Stomach (tissue), 9 donors: ENCODE data around the gene GPLD1. TPM values are rescaled to one million over a fixed set of nuclear protein-coding genes. Genes with fewer than 3 reads are reported as not detected.
A peak's percentile ranks its signal among the peaks of the same experiment; 100 is the strongest.
"Not testable (repeated sequence)": the region's sequence is repeated elsewhere in the genome, so short reads cannot be mapped to it uniquely, and the experiment has no call there.

Experiments
- DNase-seq, 2 donors: peaks; one replicate each; pipeline versions ENCODE4 v3.0.0 to v3.0.0-alpha.2; 2013 to 2019
- H3K27ac ChIP-seq, 5 donors: fragments of 200-600 bp in 4 of 5; sonication (generic) in 4 of 5; one replicate each; pipeline ENCODE4 v1.5.1; 2013 to 2019; ENCODE audit warnings: mild to moderate bottlenecking in 1 of 5, moderate library complexity in 1 of 5
- H3K27me3 ChIP-seq, 3 donors: fragments of 200-600 bp; sonication (generic); one replicate each; pipeline ENCODE4 v1.5.1; 2017 to 2019; ENCODE audit warnings: mixed run types in 1 of 3
- H3K36me3 ChIP-seq, 4 donors: fragments of 200-600 bp; sonication (generic); 1 replicate in 3 of 4; 2 replicates in 1 of 4; pipeline ENCODE4 v1.5.1; 2016 to 2019
- H3K4me1 ChIP-seq, 4 donors: fragments of 200-600 bp; sonication (generic); one replicate each; pipeline ENCODE4 v1.5.1; 2016 to 2019
- H3K4me3 ChIP-seq, 4 donors: fragments of 200-600 bp; sonication (generic) in 3 of 4; one replicate each; pipeline ENCODE4 v1.5.1; 2016 to 2019; ENCODE audit warnings: mild to moderate bottlenecking in 1 of 4
- H3K9me3 ChIP-seq, 4 donors: fragments of 200-600 bp; sonication (generic); one replicate each; pipeline ENCODE4 v1.5.1; 2016 to 2019
- EP300 ChIP-seq: sonication (generic); formaldehyde crosslinking; IDR thresholded peaks from one replicate; pipeline ENCODE4 v1.6.1; 2017; ENCODE audit warnings: antibody characterized with exemption
- POLR2A ChIP-seq, 4 donors: fragments of 450-650 bp; IDR thresholded peaks; one replicate each; pipeline ENCODE4 v1.6.1; 2016; ENCODE audit warnings: antibody characterized with exemption in 4 of 4, control low read depth in 2 of 4, mild to moderate bottlenecking in 1 of 4, moderate library complexity in 1 of 4
- POLR2AphosphoS5 ChIP-seq, 3 donors: sonication (generic); formaldehyde crosslinking; IDR thresholded peaks; one replicate each; pipeline ENCODE4 v1.6.1; 2016; ENCODE audit warnings: antibody characterized with exemption in 3 of 3
- WGBS, 5 donors: extraction: QIAGEN DNeasy Blood & Tissue Kit in 3 of 5; methylation state at CpG; one replicate each; pipeline versions ENCODE4 v1.1.5 to v1.1.7; 2013 to 2018; 5-methylcytosine and 5-hydroxymethylcytosine counted together
- intact Hi-C: fragments of 100-400 bp; cut with DNase I; formaldehyde crosslinking; loops from one replicate; pipeline ENCODE4 v1.15.1; 2023; ENCODE audit warnings: low total_unique reads
- polyA plus RNA-seq, 3 donors: library from polyadenylated mRNA; stranded (reverse); fragments of 200-250 nt; gene quantifications; one replicate each; pipeline ENCODE4 v1.2.3, GENCODE V29; 2013
- total RNA-seq, 5 donors: library from RNA; depleted of rRNA; stranded (reverse); fragments of >200 nt; gene quantifications; one replicate each; pipeline versions ENCODE4 v1.1.0 to v1.2.3, GENCODE V29; 2014 to 2016
- TF ChIP-seq, protein P1 (sequence below), 7 experiments: fragments of 450-650 bp in 4 of 7; fragments of 200-600 bp in 3 of 7; sonication (generic) in 3 of 7; IDR thresholded peaks; one replicate each; pipeline ENCODE4 v1.5.1; 2016 to 2019; ENCODE audit warnings: antibody characterized with exemption in 7 of 7, control low read depth in 2 of 7, mild to moderate bottlenecking in 1 of 7
- donor health status: healthy with polysubstance abuse.
- donor health status: Bipolar disorder and iron deficiency.
- donor health status: healthy.

GPLD1 gene
- total and polyA plus RNA-seq, 8 donors = 0.18 to 2.8 (median 0.44) TPM; not detected in 2

DNA sequence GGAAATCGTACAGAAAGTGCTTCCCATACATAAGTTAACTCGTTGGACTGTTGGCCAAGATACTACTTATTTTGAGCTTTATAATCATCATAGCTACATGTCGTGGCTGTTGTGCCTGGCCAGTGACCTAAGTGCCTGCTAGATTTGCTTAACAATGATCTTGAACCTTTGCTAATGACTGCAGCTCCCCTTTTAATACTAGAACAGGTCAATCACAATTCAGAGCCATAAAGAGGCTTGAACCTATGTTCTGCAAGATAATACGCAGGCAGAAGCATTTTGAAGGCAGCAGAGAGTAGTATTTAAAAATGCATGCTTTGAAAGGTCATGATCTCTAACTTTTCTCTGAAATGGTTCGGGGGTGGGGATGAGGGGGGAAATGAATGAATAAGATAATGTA lies 84.1 kb downstream of the GPLD1 start:
- Histone ChIP-seq H3K27me3 (no peaks in the 10 kb centered on the region), H3K36me3 (peaks cover 7 to 50% (median 49%) of the 10 kb centered on the region in 4 donors), H3K9me3 (no peaks in the 10 kb centered on the region), H3K4me3 (no peak overlapping the region), H3K27ac (no peak overlapping the region), H3K4me1 (peaks cover 0 to 42% (median 27%) of the 10 kb centered on the region in 4 donors)
- intact Hi-C loops = no loop called here
- 76 to 90% (median 82%) methylated on average over 5 of the region's 5 CpGs for WGBS, 5 donors
- TF ChIP-seq EP300 (no peak), POLR2AphosphoS5 (IDR thresholded peaks at IDR 0.05) (no peak), POLR2A (IDR thresholded peaks at IDR 0.05) (no peak)
- TF ChIP-seq, protein P1, sequence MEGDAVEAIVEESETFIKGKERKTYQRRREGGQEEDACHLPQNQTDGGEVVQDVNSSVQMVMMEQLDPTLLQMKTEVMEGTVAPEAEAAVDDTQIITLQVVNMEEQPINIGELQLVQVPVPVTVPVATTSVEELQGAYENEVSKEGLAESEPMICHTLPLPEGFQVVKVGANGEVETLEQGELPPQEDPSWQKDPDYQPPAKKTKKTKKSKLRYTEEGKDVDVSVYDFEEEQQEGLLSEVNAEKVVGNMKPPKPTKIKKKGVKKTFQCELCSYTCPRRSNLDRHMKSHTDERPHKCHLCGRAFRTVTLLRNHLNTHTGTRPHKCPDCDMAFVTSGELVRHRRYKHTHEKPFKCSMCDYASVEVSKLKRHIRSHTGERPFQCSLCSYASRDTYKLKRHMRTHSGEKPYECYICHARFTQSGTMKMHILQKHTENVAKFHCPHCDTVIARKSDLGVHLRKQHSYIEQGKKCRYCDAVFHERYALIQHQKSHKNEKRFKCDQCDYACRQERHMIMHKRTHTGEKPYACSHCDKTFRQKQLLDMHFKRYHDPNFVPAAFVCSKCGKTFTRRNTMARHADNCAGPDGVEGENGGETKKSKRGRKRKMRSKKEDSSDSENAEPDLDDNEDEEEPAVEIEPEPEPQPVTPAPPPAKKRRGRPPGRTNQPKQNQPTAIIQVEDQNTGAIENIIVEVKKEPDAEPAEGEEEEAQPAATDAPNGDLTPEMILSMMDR (IDR thresholded peaks at IDR 0.05) = no peak
- no peak for DNase-seq

DNA sequence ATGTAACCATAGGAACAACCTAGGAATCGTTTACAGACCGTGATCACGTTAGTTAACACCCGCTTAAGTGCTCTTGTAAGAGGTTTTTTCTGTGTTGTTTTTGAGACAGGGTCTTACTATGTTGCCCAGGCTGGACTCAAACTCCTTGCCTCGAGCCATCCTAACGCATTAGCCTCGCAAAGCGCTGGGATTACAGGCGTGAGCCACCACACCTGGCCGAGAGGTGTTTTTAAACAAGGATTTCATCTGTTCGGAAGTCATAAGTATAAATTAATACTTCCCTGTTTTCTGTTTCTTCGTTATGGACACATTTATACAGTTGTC lies 85.9 kb downstream of the GPLD1 start:
- 3 to 7% (median 4%) methylated on average over 12 of the region's 12 CpGs for WGBS, 5 donors
- no peaks in the 10 kb centered on the region for H3K9me3 ChIP-seq
- H3K27ac ChIP-seq = peak overlapping the region; percentile 78 to 91 (median 86)
- H3K36me3 ChIP-seq = peaks cover 7 to 32% (median 31%) of the 10 kb centered on the region in 4 donors
- H3K27me3 ChIP-seq = peaks cover 0 to 12% (median 3%) of the 10 kb centered on the region in 3 donors
- H3K4me3 ChIP-seq = peak overlapping the region; percentile 87 to 99 (median 98)
- TF ChIP-seq EP300 (no peak), POLR2A (IDR thresholded peaks at IDR 0.05) (no peak)
- TF ChIP-seq, protein P1 (IDR thresholded peaks at IDR 0.05) = no peak
- DNase-seq = no peak
- intact Hi-C loops = no loop called here
- peaks cover 0 to 38% (median 27%) of the 10 kb centered on the region in 4 donors for H3K4me1 ChIP-seq

DNA sequence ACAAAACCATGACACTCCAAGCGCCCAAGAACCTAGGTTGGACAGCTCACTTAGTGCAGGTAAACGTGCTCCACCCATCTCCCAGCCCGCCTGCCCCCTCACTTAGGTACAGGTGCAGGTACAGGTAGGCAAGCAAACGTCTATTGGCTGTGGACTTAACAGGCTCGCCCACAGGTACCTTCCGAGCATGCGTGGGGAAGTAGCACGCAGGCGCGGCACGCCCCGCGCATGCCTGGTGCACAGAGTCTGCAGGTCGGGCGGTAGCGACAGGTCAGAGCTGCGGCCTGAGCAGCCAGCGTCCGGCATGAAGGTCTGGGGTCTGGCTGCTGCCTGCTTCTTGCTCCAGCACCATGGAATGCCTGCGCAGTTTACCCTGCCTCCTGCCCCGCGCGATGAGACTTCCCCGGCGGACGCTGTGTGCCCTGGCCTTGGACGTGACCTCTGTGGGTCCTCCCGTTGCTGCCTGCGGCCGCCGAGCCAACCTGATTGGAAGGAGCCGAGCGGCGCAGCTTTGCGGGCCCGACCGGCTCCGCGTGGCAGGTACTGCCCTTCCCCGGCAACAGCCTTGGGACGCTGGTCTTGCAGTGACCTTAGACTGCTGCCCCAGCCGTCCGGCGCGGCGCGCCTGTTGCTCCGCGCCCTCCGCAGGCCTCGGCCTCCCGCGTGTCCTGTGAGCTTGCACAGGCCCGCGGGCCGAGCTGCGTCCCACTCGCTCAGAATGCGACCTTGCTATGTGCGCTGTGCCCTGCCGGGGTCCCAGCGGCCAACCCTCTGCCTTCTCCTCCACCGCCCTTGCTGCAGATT lies 86.5 kb downstream of the GPLD1 start, which contains the start of gene MRS2:
MRS2 (plus strand) TSS at position 240 of the 804 bp plus-strand sequence; CDS start at position 351, 111 bp downstream.
- intact Hi-C loops = no loop called here
- Histone ChIP-seq H3K4me1 (peaks cover 0 to 36% (median 27%) of the 10 kb centered on the region in 4 donors), H3K27me3 (peaks cover 0 to 15% (median 3%) of the 10 kb centered on the region in 3 donors), H3K9me3 (no peaks in the 10 kb centered on the region), H3K36me3 (peaks cover 7 to 27% (median 26%) of the 10 kb centered on the region in 4 donors), H3K4me3 (peak within 1 kb of the TSS; percentile 87 to 99 (median 98)), H3K27ac (peak within 1 kb of the TSS; percentile 78 to 91 (median 86))
- peak; percentile 94 to 96 for DNase-seq
- peak in 2 of 4 donors; percentile 37 to 49 for TF ChIP-seq POLR2A (IDR thresholded peaks at IDR 0.05)
- peak; percentile 59 to 95 (median 89) for TF ChIP-seq POLR2AphosphoS5 (IDR thresholded peaks at IDR 0.05)
- no peak for TF ChIP-seq EP300
- 0% methylated on average over 20 to 63 of the region's 63 CpGs for WGBS, 5 donors

DNA sequence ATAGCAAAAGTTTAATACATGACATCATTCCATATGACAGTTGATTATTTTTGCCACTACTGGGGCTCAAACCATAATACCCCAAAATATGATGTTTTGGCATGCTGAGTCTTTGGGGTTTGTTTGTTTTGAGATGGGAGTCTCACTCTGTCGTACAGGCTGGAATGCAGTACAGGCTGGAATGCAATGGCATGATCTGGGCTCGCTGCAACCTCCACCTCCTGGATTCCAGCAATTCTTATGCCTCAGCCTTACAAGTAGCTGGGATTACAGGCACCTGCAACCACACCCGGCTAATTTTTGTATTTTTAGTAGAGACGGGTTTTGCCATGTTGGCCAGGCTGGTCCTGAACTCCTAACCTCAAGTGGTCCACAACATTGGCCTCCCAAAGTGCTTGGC lies 87.9 kb downstream of the GPLD1 start:
- no peak for TF ChIP-seq EP300
- TF ChIP-seq, protein P1 (IDR thresholded peaks at IDR 0.05) = no peak
- TF ChIP-seq POLR2AphosphoS5 (IDR thresholded peaks at IDR 0.05) = no peak
- H3K27me3 ChIP-seq = peaks cover 0 to 21% (median 3%) of the 10 kb centered on the region in 3 donors
- WGBS, 5 donors = 65 to 76% (median 73%) methylated on average over 4 of the region's 4 CpGs
- H3K4me3 ChIP-seq = no peak overlapping the region
- intact Hi-C loops = no loop called here
- H3K27ac ChIP-seq = no peak overlapping the region
- peaks cover 0 to 36% (median 27%) of the 10 kb centered on the region in 4 donors for H3K4me1 ChIP-seq
- no peak for DNase-seq
- H3K36me3 ChIP-seq = peaks cover 0 to 16% (median 13%) of the 10 kb centered on the region in 4 donors
- H3K9me3 ChIP-seq = peaks cover 0 to 6% (median 0%) of the 10 kb centered on the region in 4 donors

DNA sequence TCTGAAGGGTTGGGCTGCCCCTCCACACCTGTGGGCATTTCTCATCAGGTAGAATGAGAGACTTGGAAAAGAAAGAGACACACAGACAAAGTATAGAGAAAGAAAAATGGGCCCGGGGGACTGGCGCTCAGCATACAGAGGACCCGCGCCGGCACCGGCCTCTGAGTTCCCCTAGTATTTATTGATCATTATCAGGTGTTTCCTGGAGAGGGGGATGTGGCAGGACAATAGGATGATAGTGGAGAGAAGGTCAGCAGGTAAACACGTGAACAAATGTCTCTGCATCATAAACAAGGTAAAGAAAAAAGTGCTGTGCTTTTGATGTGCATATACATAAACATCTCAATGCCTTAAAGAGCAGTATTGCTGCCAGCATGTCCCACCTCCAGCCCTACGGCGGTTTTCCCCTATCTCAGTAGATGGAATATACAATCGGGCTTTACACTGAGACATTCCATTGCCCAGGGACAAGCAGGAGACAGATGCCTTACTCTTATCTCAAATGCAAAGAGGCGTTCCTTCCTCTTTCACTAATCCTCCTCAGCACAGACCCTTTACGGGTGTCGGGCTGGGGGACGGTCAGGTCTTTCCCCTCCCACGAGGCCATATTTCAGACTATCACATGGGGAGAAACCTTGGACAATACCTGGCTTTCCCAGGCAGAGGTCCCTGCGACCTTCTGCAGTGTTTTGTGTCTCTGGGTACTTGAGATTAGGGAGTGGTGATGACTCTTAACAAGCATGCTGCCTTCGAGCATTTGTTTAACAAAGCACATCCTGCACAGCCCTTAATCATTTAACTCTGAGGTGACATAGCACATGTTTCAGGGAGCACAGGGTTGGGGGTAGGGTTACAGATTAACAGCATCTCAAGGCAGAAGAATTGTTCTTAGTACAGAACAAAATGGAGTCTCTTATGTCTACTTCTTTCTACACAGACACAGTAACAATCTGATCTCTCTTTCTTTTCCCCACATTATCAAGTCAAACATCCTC lies 89.0 kb downstream of the GPLD1 start:
- H3K27ac ChIP-seq, H3K4me3 ChIP-seq, intact Hi-C loops, H3K9me3 ChIP-seq, H3K36me3 ChIP-seq, DNase-seq: not testable (repeated sequence)
- WGBS, 5 donors = 15 to 23% (median 19%) methylated on average over 17 of the region's 17 CpGs
- peaks cover 0 to 29% (median 25%) of the 10 kb centered on the region in 4 donors for H3K4me1 ChIP-seq
- peaks cover 0 to 28% (median 3%) of the 10 kb centered on the region in 3 donors for H3K27me3 ChIP-seq
